ENCODE data around the gene FBXW10B.

- TF ChIP-seq, protein P1, sequence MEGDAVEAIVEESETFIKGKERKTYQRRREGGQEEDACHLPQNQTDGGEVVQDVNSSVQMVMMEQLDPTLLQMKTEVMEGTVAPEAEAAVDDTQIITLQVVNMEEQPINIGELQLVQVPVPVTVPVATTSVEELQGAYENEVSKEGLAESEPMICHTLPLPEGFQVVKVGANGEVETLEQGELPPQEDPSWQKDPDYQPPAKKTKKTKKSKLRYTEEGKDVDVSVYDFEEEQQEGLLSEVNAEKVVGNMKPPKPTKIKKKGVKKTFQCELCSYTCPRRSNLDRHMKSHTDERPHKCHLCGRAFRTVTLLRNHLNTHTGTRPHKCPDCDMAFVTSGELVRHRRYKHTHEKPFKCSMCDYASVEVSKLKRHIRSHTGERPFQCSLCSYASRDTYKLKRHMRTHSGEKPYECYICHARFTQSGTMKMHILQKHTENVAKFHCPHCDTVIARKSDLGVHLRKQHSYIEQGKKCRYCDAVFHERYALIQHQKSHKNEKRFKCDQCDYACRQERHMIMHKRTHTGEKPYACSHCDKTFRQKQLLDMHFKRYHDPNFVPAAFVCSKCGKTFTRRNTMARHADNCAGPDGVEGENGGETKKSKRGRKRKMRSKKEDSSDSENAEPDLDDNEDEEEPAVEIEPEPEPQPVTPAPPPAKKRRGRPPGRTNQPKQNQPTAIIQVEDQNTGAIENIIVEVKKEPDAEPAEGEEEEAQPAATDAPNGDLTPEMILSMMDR (IDR thresholded peaks at IDR 0.05): no peak
- no peak for TF ChIP-seq POLR2A (IDR thresholded peaks at IDR 0.05)
Observed at GRCh38 chr17:15650741-15651582, 31.5 kb upstream of the FBXW10B start.

Measured in Peyer's patch (tissue), 4 donors.